ENCODE data around the gene ERC1.

DNA sequence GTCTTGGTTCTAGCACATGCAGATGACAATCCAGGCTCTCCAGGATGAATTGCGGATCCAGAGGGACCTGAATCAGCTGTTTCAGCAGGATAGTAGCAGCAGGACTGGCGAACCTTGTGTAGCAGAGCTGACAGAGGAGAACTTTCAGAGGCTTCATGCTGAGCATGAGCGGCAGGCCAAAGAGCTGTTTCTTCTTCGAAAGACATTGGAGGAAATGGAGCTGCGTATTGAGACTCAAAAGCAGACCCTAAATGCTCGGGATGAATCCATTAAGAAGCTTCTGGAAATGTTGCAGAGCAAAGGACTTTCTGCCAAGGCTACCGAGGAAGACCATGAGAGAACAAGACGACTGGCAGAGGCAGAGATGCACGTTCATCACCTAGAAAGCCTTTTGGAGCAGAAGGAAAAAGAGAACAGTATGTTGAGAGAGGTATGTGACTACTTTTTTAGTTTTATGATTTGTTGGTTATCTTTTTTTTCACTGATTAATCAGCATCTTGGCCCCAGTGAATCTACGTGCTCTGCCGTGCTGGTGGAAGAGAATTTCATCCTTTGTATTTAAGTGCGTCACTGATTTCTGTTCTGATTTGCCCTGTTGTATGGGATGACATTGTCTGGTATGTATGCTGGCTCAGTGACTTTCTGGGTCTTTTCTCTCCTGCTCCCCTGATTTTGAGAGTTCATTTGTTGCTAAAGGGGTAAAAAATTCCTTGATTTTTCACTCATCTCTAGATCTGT, 92.3 kb downstream of the ERC1 start:
- TF ChIP-seq, protein P1, sequence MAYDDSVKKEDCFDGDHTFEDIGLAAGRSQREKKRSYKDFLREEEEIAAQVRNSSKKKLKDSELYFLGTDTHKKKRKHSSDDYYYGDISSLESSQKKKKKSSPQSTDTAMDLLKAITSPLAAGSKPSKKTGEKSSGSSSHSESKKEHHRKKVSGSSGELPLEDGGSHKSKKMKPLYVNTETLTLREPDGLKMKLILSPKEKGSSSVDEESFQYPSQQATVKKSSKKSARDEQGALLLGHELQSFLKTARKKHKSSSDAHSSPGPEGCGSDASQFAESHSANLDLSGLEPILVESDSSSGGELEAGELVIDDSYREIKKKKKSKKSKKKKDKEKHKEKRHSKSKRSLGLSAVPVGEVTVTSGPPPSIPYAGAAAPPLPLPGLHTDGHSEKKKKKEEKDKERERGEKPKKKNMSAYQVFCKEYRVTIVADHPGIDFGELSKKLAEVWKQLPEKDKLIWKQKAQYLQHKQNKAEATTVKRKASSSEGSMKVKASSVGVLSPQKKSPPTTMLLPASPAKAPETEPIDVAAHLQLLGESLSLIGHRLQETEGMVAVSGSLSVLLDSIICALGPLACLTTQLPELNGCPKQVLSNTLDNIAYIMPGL (CRISPR knock-in tag; IDR thresholded peaks at IDR 0.05; ENCODE audit: borderline replicate concordance), result no peak
- TF ChIP-seq RNF2 (IDR thresholded peaks at IDR 0.05; ENCODE audit: borderline replicate concordance, low read depth), result no peak
- TF ChIP-seq, protein P2, sequence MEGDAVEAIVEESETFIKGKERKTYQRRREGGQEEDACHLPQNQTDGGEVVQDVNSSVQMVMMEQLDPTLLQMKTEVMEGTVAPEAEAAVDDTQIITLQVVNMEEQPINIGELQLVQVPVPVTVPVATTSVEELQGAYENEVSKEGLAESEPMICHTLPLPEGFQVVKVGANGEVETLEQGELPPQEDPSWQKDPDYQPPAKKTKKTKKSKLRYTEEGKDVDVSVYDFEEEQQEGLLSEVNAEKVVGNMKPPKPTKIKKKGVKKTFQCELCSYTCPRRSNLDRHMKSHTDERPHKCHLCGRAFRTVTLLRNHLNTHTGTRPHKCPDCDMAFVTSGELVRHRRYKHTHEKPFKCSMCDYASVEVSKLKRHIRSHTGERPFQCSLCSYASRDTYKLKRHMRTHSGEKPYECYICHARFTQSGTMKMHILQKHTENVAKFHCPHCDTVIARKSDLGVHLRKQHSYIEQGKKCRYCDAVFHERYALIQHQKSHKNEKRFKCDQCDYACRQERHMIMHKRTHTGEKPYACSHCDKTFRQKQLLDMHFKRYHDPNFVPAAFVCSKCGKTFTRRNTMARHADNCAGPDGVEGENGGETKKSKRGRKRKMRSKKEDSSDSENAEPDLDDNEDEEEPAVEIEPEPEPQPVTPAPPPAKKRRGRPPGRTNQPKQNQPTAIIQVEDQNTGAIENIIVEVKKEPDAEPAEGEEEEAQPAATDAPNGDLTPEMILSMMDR (IDR thresholded peaks at IDR 0.05), result no peak
